AG04450 (cell line): Measurements from ENCODE around the gene USP54. TPM values are rescaled to one million over a fixed set of nuclear protein-coding genes. Genes with fewer than 3 reads are reported as not detected.
"Not testable (repeated sequence)": the region's sequence is repeated elsewhere in the genome, so short reads cannot be mapped to it uniquely, and the experiment has no call there.

Source experiments
- CTCF ChIA-PET: fragments of 300-600, 350-600 bp; formaldehyde crosslinking; extraction: SDS; loops from one replicate; lab custom pipeline; 2022; ENCODE audit warnings: antibody characterized with exemption, inconsistent platforms; lab: Charles Lee
- POLR2A ChIA-PET: fragments of 350-600 bp; formaldehyde crosslinking; extraction: SDS; loops from one replicate; lab custom pipeline; 2021; ENCODE audit warnings: antibody characterized with exemption, inconsistent platforms; lab: Yijun Ruan, JAX
- DNase-seq: peaks from one replicate; pipeline ENCODE4 v3.0.0-alpha.2; 2011; ENCODE audit warnings: low read depth, low spot score
- H3K27ac ChIP-seq: one replicate; pipeline ENCODE4 v1.5.1; 2012; ENCODE audit warnings: low read depth, low read length, control low read depth
- H3K27me3 ChIP-seq: one replicate; pipeline ENCODE4 v1.6.0; 2012; ENCODE audit warnings: low read length; ENCODE audit not compliant: control insufficient read depth, insufficient read depth
- H3K4me3 ChIP-seq: 2 replicates; pipeline ENCODE4 v1.5.1; 2011; ENCODE audit warnings: mild to moderate bottlenecking, low read depth, low read length, control low read depth
- H3K9me3 ChIP-seq: 2 replicates; pipeline ENCODE4 v1.5.1; 2012; ENCODE audit warnings: low read length; ENCODE audit not compliant: control insufficient read depth, insufficient read depth
- polyA plus RNA-seq: library from polyadenylated mRNA; depleted of rRNA; stranded (reverse); fragments of >200 nt; gene quantifications from 2 replicates; pipeline ENCODE4 v1.2.3, GENCODE V29; 2011
- TF ChIP-seq, protein P1 (sequence below): IDR thresholded peaks from 2 replicates; pipeline ENCODE4 v1.5.1; 2011; ENCODE audit warnings: low read depth, low read length, control low read depth, inconsistent platforms

The USP54 gene
- polyA plus RNA-seq, 1 experiment, result 11.2 TPM

DNA sequence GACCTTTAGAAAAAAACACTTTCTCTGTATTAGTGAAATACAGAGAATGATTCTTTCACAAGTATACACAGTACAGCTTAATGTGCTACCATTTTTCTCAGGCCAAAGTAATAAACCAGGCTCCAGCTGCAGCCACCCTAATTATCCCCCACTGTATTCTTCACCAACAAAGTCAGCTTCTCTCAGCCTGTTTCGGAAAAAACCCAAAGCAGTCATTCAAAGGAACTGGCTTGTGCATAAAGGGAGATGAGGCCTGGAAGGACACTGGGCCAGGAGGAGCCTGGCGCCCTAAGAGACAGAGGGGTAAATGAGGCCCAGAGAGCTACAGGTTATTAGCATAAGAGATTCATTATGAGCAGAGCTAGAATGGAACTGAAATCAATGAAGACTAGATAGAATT lies 9.2 kb downstream of the USP54 start:
- no peak overlapping the region for H3K4me3 ChIP-seq
- ChIA-PET CTCF (no interaction called here), POLR2A (no interaction called here)
- no peaks in the 10 kb centered on the region for H3K9me3 ChIP-seq
- DNase-seq, result no peak
- no peaks in the 10 kb centered on the region for H3K27me3 ChIP-seq
- no peak overlapping the region for H3K27ac ChIP-seq
- TF ChIP-seq, protein P1, sequence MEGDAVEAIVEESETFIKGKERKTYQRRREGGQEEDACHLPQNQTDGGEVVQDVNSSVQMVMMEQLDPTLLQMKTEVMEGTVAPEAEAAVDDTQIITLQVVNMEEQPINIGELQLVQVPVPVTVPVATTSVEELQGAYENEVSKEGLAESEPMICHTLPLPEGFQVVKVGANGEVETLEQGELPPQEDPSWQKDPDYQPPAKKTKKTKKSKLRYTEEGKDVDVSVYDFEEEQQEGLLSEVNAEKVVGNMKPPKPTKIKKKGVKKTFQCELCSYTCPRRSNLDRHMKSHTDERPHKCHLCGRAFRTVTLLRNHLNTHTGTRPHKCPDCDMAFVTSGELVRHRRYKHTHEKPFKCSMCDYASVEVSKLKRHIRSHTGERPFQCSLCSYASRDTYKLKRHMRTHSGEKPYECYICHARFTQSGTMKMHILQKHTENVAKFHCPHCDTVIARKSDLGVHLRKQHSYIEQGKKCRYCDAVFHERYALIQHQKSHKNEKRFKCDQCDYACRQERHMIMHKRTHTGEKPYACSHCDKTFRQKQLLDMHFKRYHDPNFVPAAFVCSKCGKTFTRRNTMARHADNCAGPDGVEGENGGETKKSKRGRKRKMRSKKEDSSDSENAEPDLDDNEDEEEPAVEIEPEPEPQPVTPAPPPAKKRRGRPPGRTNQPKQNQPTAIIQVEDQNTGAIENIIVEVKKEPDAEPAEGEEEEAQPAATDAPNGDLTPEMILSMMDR, result no peak

DNA sequence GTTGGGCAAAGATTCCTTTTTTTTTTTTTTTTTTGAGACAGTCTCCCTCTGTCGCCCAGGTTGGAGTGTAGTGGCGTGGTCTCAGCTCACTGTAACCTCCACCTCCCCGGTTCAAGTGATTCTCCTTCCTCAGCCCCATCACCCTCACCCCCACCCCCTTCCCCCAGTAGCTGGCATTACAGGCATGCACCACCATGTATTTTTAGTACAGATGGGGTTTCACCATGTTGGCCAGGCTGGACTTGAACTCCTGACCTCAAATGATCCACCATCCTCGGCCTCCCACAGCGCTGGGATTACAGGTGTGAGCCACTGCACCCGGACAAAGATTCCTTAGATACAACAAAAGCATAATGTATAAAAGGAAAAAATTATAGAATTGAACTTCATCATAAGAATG lies 12.2 kb downstream of the USP54 start:
- CTCF ChIA-PET, result not testable (repeated sequence)

DNA sequence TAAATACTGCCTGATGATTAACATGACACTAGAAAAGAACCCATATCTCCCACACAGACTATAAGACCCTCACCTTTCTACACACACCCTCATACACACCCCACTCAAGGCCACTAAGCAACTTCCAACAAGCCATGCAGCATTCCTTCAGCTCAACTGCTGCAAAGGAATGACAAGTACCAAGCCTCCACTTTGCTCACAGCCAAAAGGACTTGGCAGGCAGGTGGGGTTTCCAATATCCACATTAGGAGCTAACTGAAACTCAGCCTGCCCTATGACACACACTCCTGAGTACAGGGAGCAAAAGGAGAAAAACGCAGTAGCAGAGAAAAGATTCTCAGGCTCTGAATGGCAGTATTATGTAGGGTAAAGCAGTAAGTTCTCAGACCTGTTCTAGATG lies 13.4 kb downstream of the USP54 start:
- Histone ChIP-seq H3K4me3 (no peak overlapping the region), H3K27ac (no peak overlapping the region), H3K27me3 (no peaks in the 10 kb centered on the region), H3K9me3 (no peaks in the 10 kb centered on the region)
- no peak for DNase-seq
- CTCF ChIA-PET, result no interaction called here
- TF ChIP-seq, protein P1, result no peak
- POLR2A ChIA-PET, result interaction anchor here (1.2 kb wide), 1 partner anchor 48 kb away, joined by 4 read pairs; no protein-coding TSS in a partner anchor

More for the DNA sequence above, 12.2 kb downstream of the USP54 start:
- H3K27me3 ChIP-seq, H3K9me3 ChIP-seq, DNase-seq, H3K27ac ChIP-seq, POLR2A ChIA-PET, H3K4me3 ChIP-seq: not testable (repeated sequence)

DNA sequence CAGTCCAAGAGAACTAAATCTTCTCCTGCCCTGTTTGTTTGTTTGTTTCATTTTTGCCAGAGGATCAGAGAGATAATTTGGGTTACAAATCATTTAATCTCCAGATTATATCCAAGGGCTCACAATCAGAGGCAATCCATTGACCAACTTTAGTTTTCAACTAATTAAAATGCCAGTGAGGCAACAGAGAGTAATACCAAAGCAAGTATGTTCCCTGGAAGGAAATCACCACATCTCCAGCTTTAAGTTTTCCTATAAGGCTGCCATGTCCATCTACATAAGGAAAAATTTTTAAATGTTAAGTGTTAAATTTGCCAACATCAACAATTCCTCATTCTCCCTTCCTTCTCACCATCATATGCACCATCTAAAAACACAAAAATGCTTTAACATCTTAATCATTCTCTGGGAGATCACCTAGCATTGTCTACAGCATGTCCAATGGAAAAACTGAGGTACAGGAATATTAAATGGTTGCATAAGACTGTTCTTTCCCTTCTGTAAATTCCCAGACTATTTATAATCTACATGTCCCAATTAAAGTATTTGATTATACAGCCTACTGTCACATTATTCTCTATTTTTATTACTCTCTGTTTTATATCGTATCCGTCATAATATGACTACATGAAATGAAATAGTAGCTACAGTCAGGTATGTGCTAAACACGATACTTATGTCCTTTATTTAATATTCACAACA lies 14.1 kb downstream of the USP54 start:
- no peaks in the 10 kb centered on the region for H3K9me3 ChIP-seq
- H3K27me3 ChIP-seq, result no peaks in the 10 kb centered on the region
- CTCF ChIA-PET, result no interaction called here
- no peak for DNase-seq
- H3K27ac ChIP-seq, result no peak overlapping the region
- H3K4me3 ChIP-seq, result no peak overlapping the region
- POLR2A ChIA-PET, result interaction anchor here (1.2 kb wide), 1 partner anchor 49 kb away, joined by 4 read pairs; no protein-coding TSS in a partner anchor
- TF ChIP-seq, protein P1, result no peak

DNA sequence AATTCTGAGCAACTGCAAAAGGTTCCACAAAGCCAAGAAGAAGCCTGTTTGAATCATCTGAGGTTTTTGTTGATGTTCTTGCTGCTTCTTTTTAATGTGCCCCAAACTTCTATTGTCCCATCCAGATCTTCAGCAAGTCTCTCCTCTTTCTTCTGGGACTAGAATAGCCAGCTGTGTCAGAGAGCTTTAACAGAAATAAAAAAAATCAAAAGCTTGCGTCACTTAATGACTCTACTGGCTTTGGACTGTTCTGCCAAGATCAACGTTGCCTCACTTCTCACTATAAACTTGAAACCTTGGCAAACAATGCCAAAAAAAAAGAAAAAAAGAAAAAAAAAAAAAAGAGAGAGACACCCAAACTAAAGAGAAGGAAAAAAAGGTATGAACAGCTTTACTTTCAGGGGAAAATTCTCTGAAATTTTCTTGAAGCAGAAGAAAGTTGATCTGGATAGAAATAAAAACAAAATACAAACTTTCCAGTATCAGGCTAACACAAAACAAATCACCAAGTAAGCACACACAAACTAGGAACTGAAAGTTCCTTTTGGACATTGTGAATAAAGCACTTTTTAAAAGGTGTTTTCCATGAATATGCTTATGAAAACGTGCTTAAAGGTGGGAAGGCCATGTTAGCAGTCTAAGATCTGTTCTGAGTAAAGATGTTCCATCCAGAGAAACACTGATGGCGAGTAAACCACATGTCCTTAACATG lies 14.8 kb downstream of the USP54 start:
- no peak overlapping the region for H3K4me3 ChIP-seq
- H3K9me3 ChIP-seq, result no peaks in the 10 kb centered on the region
- no peak overlapping the region for H3K27ac ChIP-seq
- ChIA-PET CTCF (no interaction called here), POLR2A (interaction anchor here (0.7 to 1.0 kb wide), 2 partner anchors 47 to 49 kb away, joined by 5 to 6 read pairs; no protein-coding TSS in a partner anchor)
- DNase-seq, result peak; percentile 59
- TF ChIP-seq, protein P1, result no peak
- no peaks in the 10 kb centered on the region for H3K27me3 ChIP-seq

DNA sequence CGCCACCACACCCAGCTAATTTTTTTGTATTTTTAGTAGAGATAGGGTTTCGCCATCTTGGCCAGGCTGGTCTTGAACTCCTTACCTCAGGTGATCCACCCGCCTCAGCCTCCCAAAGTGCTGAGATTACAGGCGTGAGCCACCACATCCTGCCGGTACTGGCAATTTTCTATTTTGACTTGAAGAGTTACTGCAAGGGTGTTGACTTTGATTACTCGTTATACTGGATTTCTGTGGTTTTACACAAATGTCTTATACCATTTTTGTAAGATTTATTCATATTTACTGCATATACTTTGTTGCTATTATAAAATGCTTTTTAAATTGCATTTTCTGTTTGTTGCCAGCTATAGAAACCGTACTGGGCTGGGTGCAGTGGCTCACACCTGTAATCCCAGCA lies 24.1 kb downstream of the USP54 start:
- POLR2A ChIA-PET, H3K27me3 ChIP-seq, DNase-seq, H3K4me3 ChIP-seq, H3K27ac ChIP-seq, H3K9me3 ChIP-seq: not testable (repeated sequence)
- CTCF ChIA-PET, result interaction anchor here (1.1 kb wide), 1 partner anchor 51 kb away, joined by 3 read pairs; no protein-coding TSS in a partner anchor
